IMR-90 (cell line): Measurements from ENCODE around the gene UNC79. TPM values are rescaled to one million over a fixed set of nuclear protein-coding genes. Genes with fewer than 3 reads are reported as not detected.

Source experiments
- ATAC-seq: fragments of 200-7000 bp; cut with Tn5 transposase; 2 replicates; pipeline ENCODE4 v1.9.1; 2020; ENCODE audit warnings: low read depth, mild to moderate bottlenecking, moderate library complexity
- BruUV-seq: library from RNA; stranded (reverse); fragments of 400-500 nt; replicated peaks from 2 replicates; lab custom pipeline; 2021; lab: Mats Ljungman, UMichigan
- CTCF ChIA-PET: fragments of 300-600 bp; formaldehyde crosslinking; extraction: SDS; loops from one replicate; lab custom pipeline; 2021; ENCODE audit warnings: antibody characterized with exemption; lab: Yijun Ruan, JAX
- POLR2A ChIA-PET: fragments of 300-600 bp; sonication (Branson Sonifier 250); formaldehyde crosslinking; loops from one replicate; lab custom pipeline; 2022; ENCODE audit warnings: antibody characterized with exemption; ENCODE audit not compliant: unreplicated experiment; lab: Charles Lee
- DNase-seq: peaks from one replicate; pipeline ENCODE4 v3.0.0; 2013
- H2AFZ ChIP-seq: replicated peaks from 2 replicates; pipeline ENCODE3; 2013; ENCODE audit warnings: low read length, mild to moderate bottlenecking; ENCODE audit not compliant: poor library complexity
- H2AK5ac ChIP-seq: 2 replicates; pipeline ENCODE4 v1.6.1; 2013; ENCODE audit warnings: low read depth, low read length, inconsistent platforms
- H2AK9ac ChIP-seq: replicated peaks from 2 replicates; pipeline ENCODE3; 2013; ENCODE audit warnings: mild to moderate bottlenecking, low read depth, low read length, moderate library complexity; ENCODE audit not compliant: poor library complexity
- H2BK120ac ChIP-seq: 2 replicates; pipeline ENCODE4 v1.6.1; 2013; ENCODE audit warnings: low read depth, low read length, inconsistent platforms
- H2BK15ac ChIP-seq: 3 replicates; pipeline ENCODE4 v1.6.1; 2013; ENCODE audit warnings: low read depth, low read length, inconsistent platforms
- H2BK20ac ChIP-seq: 2 replicates; pipeline ENCODE4 v1.6.1; 2013; ENCODE audit warnings: low read depth, mild to moderate bottlenecking, inconsistent platforms, low read length, moderate library complexity
- H2BK5ac ChIP-seq: 2 replicates; pipeline ENCODE4 v1.6.1; 2013; ENCODE audit warnings: mild to moderate bottlenecking, low read depth, low read length, inconsistent platforms; ENCODE audit not compliant: poor library complexity, severe bottlenecking
- H3K14ac ChIP-seq: replicated peaks from 2 replicates; pipeline ENCODE4 v1.6.1; 2013; ENCODE audit warnings: low read depth, low read length, inconsistent platforms
- H3K18ac ChIP-seq: 2 replicates; pipeline ENCODE4 v1.6.1; 2013; ENCODE audit warnings: low read depth, low read length, control low read depth
- H3K23ac ChIP-seq: 2 replicates; pipeline ENCODE4 v1.6.1; 2013; ENCODE audit warnings: low read depth, low read length, inconsistent platforms
- H3K27ac ChIP-seq: 2 replicates; pipeline ENCODE4 v1.5.1; 2013; ENCODE audit warnings: mild to moderate bottlenecking, control low read depth, low read length; ENCODE audit not compliant: insufficient read depth
- H3K27me3 ChIP-seq: 2 replicates; pipeline ENCODE4 v1.6.1; 2013; ENCODE audit warnings: low read length; ENCODE audit not compliant: control insufficient read depth, insufficient read depth
- H3K36me3 ChIP-seq: 2 replicates; pipeline ENCODE4 v1.6.1; 2013; ENCODE audit warnings: low read length, mixed read lengths; ENCODE audit not compliant: control insufficient read depth, insufficient read depth
- H3K4ac ChIP-seq: 2 replicates; pipeline ENCODE4 v1.6.1; 2013; ENCODE audit warnings: low read depth, low read length, inconsistent platforms
- H3K4me1 ChIP-seq: 2 replicates; pipeline ENCODE4 v1.6.1; 2013; ENCODE audit warnings: low read length, mixed read lengths; ENCODE audit not compliant: control insufficient read depth, insufficient read depth
- H3K4me2 ChIP-seq: 2 replicates; pipeline ENCODE4 v1.6.1; 2013; ENCODE audit warnings: low read depth, mild to moderate bottlenecking, control low read depth, low read length, moderate library complexity
- H3K4me3 ChIP-seq: 2 replicates; pipeline ENCODE4 v1.5.1; 2013; ENCODE audit warnings: low read depth, mild to moderate bottlenecking, control low read depth, low read length, moderate library complexity; ENCODE audit not compliant: insufficient read depth
- H3K56ac ChIP-seq: 2 replicates; pipeline ENCODE4 v1.6.1; 2013; ENCODE audit warnings: low read length, inconsistent platforms; ENCODE audit not compliant: insufficient read depth; ENCODE audit errors: extremely low read depth
- H3K79me1 ChIP-seq, 2 experiments: 2 replicates each; pipeline ENCODE4 v1.6.1; 2013; ENCODE audit warnings: low read length in 2 of 2, inconsistent platforms in 1 of 2, low read depth in 1 of 2
- H3K9ac ChIP-seq: 2 replicates; pipeline ENCODE4 v1.6.1; 2013; ENCODE audit warnings: low read depth, low read length, control low read depth
- H3K9me1 ChIP-seq: 2 replicates; pipeline ENCODE4 v1.6.1; 2013; ENCODE audit warnings: low read length, inconsistent platforms; ENCODE audit not compliant: insufficient read depth
- H3K9me3 ChIP-seq: 2 replicates; pipeline ENCODE4 v1.6.1; 2013; ENCODE audit warnings: low read length; ENCODE audit not compliant: control insufficient read depth, insufficient read depth
- H4K20me1 ChIP-seq: 2 replicates; pipeline ENCODE4 v1.6.1; 2013; ENCODE audit warnings: low read length, inconsistent platforms; ENCODE audit not compliant: insufficient read depth
- H4K5ac ChIP-seq: 2 replicates; pipeline ENCODE4 v1.6.1; 2013; ENCODE audit warnings: mild to moderate bottlenecking, low read depth, low read length, control low read depth
- H4K8ac ChIP-seq, 2 experiments: 2 replicates each; pipeline ENCODE4 v1.6.1; 2013; ENCODE audit warnings: low read depth in 2 of 2, low read length in 2 of 2, control low read depth in 1 of 2, inconsistent platforms in 1 of 2
- H4K91ac ChIP-seq: 2 replicates; pipeline ENCODE4 v1.6.1; 2013; ENCODE audit warnings: low read depth, low read length, inconsistent platforms; ENCODE audit not compliant: insufficient read depth
- BHLHE40 ChIP-seq: fragments of 150-350 bp; IDR thresholded peaks from 2 replicates; pipeline ENCODE4 v1.6.1; 2016; ENCODE audit warnings: mild to moderate bottlenecking, low read depth, low read length
- CEBPB ChIP-seq: IDR thresholded peaks from 2 replicates; pipeline ENCODE4 v1.6.1; 2012; ENCODE audit warnings: low read depth, low read length, improper control_type of control experiment
- CHD1 ChIP-seq: IDR thresholded peaks from 2 replicates; pipeline ENCODE4 v1.6.1; 2012; ENCODE audit warnings: low read depth, low read length, improper control_type of control experiment
- FOS ChIP-seq: fragments of 150-350 bp; IDR thresholded peaks from 2 replicates; pipeline ENCODE4 v1.6.1; 2016; ENCODE audit warnings: low read depth, low read length
- MAFK ChIP-seq: IDR thresholded peaks from 2 replicates; pipeline ENCODE4 v1.6.1; 2012; ENCODE audit warnings: low read depth, low read length, improper control_type of control experiment
- MAZ ChIP-seq: IDR thresholded peaks from 2 replicates; pipeline ENCODE4 v1.6.1; 2012; ENCODE audit warnings: low read depth, mild to moderate bottlenecking, low read length, improper control_type of control experiment, moderate library complexity, borderline replicate concordance
- MXI1 ChIP-seq: IDR thresholded peaks from 2 replicates; pipeline ENCODE4 v1.6.1; 2012; ENCODE audit warnings: low read depth, mild to moderate bottlenecking, low read length, moderate library complexity, borderline replicate concordance
- NFE2L2 ChIP-seq: fragments of 150-350 bp; IDR thresholded peaks from 2 replicates; pipeline ENCODE4 v1.6.1; 2016; ENCODE audit warnings: low read depth, mild to moderate bottlenecking, low read length
- POLR2A ChIP-seq: IDR thresholded peaks from 2 replicates; pipeline ENCODE4 v1.6.1; 2012; ENCODE audit warnings: mild to moderate bottlenecking, low read depth, low read length
- RAD21 ChIP-seq: IDR thresholded peaks from 2 replicates; pipeline ENCODE4 v1.6.1; 2012; ENCODE audit warnings: low read length, improper control_type of control experiment
- RCOR1 ChIP-seq: IDR thresholded peaks from 2 replicates; pipeline ENCODE4 v1.6.1; 2012; ENCODE audit warnings: mild to moderate bottlenecking, low read length, improper control_type of control experiment; ENCODE audit not compliant: insufficient replicate concordance
- RFX5 ChIP-seq: IDR thresholded peaks from 2 replicates; pipeline ENCODE4 v1.8.0; 2012; ENCODE audit warnings: low read depth, mild to moderate bottlenecking, low read length, moderate library complexity
- SMC3 ChIP-seq: fragments of 150-350 bp; IDR thresholded peaks from 2 replicates; pipeline ENCODE4 v1.6.1; 2016; ENCODE audit warnings: low read depth, mild to moderate bottlenecking, antibody characterized with exemption, low read length, moderate library complexity
- WGBS, 2 experiments: methylation state at CpG; one replicate each; pipeline versions ENCODE4 v1.1.5 to v1.1.7; 2013; ENCODE audit warnings: missing lambda C conversion rate in 2 of 2; ENCODE audit not compliant: insufficient read length in 1 of 2; ENCODE audit errors: extremely low coverage in 2 of 2; 5-methylcytosine and 5-hydroxymethylcytosine counted together
- dilution Hi-C: fragments of 300-500 bp; cut with HindIII; formaldehyde crosslinking; loops from one replicate; pipeline ENCODE4 v1.14.3; 2018; ENCODE audit warnings: low sequenced_read_pairs; ENCODE audit not compliant: unreplicated experiment
- in situ Hi-C: fragments of 300-500 bp; cut with MboI; formaldehyde crosslinking; loops from 3 replicates; pipeline ENCODE4 v1.14.3; 2019; ENCODE audit warnings: low sequenced_read_pairs, inconsistent platforms, mixed read lengths
- intact Hi-C: fragments of 100-400 bp; cut with micrococcal nuclease; formaldehyde crosslinking; loops from 2 replicates; pipeline ENCODE4 v1.10.0; 2022
- polyA plus RNA-seq, 3 experiments: library from polyadenylated mRNA; depleted of rRNA; stranded (reverse); fragments of >200 nt; gene quantifications; 2 replicates each; pipeline ENCODE4 v1.2.3, GENCODE V29; 2012; ENCODE audit warnings: low replicate concordance in 1 of 3
- total RNA-seq: library from RNA; depleted of rRNA; stranded (reverse); fragments of >200 nt; gene quantifications from 2 replicates; pipeline ENCODE4 v1.2.3, GENCODE V29; 2012
- TF ChIP-seq, protein P1 (sequence below): fragments of 150-350 bp; IDR thresholded peaks from 2 replicates; pipeline ENCODE4 v1.6.1; 2016; ENCODE audit warnings: low read depth, mild to moderate bottlenecking, low read length, moderate library complexity, borderline replicate concordance
- TF ChIP-seq, protein P2 (sequence below): fragments of 150-350 bp; IDR thresholded peaks from 2 replicates; pipeline ENCODE4 v1.6.1; 2017; ENCODE audit warnings: mild to moderate bottlenecking, antibody characterized with exemption, low read length, low read depth
- TF ChIP-seq, protein P3 (sequence below): conservative IDR thresholded peaks from 2 replicates; pipeline ENCODE4 v1.5.1; 2012; ENCODE audit warnings: mild to moderate bottlenecking, low read depth, low read length, improper control_type of control experiment

UNC79 gene
- total and polyA plus RNA-seq, 2 of the 4 experiments (the other 2 are of a cell fraction) = under 0.01 TPM

DNA sequence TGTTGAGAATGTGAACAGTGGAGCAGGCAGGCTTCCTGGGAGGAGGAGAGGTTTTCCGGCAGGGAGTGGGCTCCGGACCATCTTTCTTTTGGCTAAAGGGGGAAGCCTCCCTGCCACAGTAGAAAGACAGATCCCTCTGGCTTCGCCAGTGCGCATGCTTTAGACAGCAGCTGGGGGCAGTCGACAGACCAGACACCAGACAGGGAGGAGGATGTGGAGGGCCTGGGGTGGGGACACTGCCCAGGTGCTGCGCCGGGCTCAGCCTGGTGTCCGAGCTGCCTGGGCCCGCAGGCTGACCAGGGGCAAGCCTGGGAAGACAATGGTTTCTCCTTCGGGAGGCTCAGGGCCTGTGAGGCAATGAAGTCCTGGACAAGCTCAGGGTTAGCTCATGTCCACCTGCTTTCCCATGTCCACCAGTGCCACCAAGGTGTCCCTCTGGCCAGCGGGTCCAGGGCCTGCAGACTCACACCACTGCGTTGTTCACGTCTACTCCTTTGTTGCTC, 290.3 kb downstream of the UNC79 start:
- Histone ChIP-seq H2AK9ac (no peak overlapping the region), H2AK5ac (no peak overlapping the region), H3K9me1 (no peaks in the 10 kb centered on the region), H3K4ac (no peak overlapping the region), H4K20me1 (no peaks in the 10 kb centered on the region), H2BK5ac (no peak overlapping the region), H4K8ac (no peak overlapping the region), H2AFZ (no peak overlapping the region), H3K9me3 (peaks cover 30% of the 10 kb centered on the region), H3K4me1 (no peaks in the 10 kb centered on the region), H3K23ac (no peak overlapping the region), H4K5ac (no peak overlapping the region), H3K36me3 (no peaks in the 10 kb centered on the region), H3K27ac (no peak overlapping the region), H3K4me3 (no peak overlapping the region), H3K14ac (no peak overlapping the region), H4K91ac (no peak overlapping the region), H2BK15ac (no peak overlapping the region), H3K4me2 (no peak overlapping the region), H3K79me1 (no peaks in the 10 kb centered on the region), H3K27me3 (no peaks in the 10 kb centered on the region), H2BK20ac (no peak overlapping the region), H2BK120ac (no peak overlapping the region), H3K56ac (no peak overlapping the region), H3K9ac (no peak overlapping the region), H3K18ac (no peak overlapping the region)
- WGBS, 2 experiments = 61% methylated on average over 3 of the region's 13 CpGs; no CpG with 5 or more reads in 1 of the 2 experiments
- TF ChIP-seq MAFK (no peak), CEBPB (no peak), NFE2L2 (no peak), BHLHE40 (no peak), MAZ (no peak), FOS (no peak), RAD21 (no peak), MXI1 (no peak), POLR2A (no peak), CHD1 (no peak), SMC3 (no peak), RCOR1 (no peak), RFX5 (no peak)
- TF ChIP-seq, protein P1, sequence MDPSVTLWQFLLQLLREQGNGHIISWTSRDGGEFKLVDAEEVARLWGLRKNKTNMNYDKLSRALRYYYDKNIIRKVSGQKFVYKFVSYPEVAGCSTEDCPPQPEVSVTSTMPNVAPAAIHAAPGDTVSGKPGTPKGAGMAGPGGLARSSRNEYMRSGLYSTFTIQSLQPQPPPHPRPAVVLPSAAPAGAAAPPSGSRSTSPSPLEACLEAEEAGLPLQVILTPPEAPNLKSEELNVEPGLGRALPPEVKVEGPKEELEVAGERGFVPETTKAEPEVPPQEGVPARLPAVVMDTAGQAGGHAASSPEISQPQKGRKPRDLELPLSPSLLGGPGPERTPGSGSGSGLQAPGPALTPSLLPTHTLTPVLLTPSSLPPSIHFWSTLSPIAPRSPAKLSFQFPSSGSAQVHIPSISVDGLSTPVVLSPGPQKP = no peak
- TF ChIP-seq, protein P2, sequence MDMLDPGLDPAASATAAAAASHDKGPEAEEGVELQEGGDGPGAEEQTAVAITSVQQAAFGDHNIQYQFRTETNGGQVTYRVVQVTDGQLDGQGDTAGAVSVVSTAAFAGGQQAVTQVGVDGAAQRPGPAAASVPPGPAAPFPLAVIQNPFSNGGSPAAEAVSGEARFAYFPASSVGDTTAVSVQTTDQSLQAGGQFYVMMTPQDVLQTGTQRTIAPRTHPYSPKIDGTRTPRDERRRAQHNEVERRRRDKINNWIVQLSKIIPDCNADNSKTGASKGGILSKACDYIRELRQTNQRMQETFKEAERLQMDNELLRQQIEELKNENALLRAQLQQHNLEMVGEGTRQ = no peak
- TF ChIP-seq, protein P3, sequence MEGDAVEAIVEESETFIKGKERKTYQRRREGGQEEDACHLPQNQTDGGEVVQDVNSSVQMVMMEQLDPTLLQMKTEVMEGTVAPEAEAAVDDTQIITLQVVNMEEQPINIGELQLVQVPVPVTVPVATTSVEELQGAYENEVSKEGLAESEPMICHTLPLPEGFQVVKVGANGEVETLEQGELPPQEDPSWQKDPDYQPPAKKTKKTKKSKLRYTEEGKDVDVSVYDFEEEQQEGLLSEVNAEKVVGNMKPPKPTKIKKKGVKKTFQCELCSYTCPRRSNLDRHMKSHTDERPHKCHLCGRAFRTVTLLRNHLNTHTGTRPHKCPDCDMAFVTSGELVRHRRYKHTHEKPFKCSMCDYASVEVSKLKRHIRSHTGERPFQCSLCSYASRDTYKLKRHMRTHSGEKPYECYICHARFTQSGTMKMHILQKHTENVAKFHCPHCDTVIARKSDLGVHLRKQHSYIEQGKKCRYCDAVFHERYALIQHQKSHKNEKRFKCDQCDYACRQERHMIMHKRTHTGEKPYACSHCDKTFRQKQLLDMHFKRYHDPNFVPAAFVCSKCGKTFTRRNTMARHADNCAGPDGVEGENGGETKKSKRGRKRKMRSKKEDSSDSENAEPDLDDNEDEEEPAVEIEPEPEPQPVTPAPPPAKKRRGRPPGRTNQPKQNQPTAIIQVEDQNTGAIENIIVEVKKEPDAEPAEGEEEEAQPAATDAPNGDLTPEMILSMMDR = no peak
- CTCF ChIA-PET = no interaction called here
- in situ Hi-C loops = no loop called here
- POLR2A ChIA-PET = no interaction called here
- intact Hi-C loops = no loop called here
- dilution Hi-C loops = no loop called here
- DNase-seq (no peak), ATAC-seq (no peak)
- no TSS peak for BruUV-seq
